GM23338 (cell line): ENCODE results near the gene HARS2. TPM values are rescaled to one million over a fixed set of nuclear protein-coding genes. Genes with fewer than 3 reads are reported as not detected.

ENCODE experiments used
- ATAC-seq: fragments of 200-7000 bp; cut with Tn5 transposase; 3 replicates; pipeline ENCODE4 v1.9.1; 2020
- DNase-seq: peaks from one replicate; pipeline ENCODE4 v3.0.0-alpha.2; 2015; ENCODE audit warnings: low spot score
- H2AFZ ChIP-seq: fragments of 200-600 bp; sonication (generic); 2 replicates; pipeline ENCODE4 v1.8.0; 2016; ENCODE audit warnings: antibody characterized with exemption, mild to moderate bottlenecking, moderate library complexity
- H3F3A ChIP-seq: fragments of 200-600 bp; sonication (generic); replicated peaks from 2 replicates; pipeline ENCODE4 v1.8.0; 2017; ENCODE audit warnings: antibody characterized with exemption, mixed run types, low read depth
- H3K27ac ChIP-seq: fragments of 200-600 bp; sonication (generic); 2 replicates; pipeline ENCODE4 v1.6.1; 2016; ENCODE audit warnings: low read depth
- H3K27me3 ChIP-seq: fragments of 200-600 bp; sonication (generic); 2 replicates; pipeline ENCODE4 v1.8.0; 2016; ENCODE audit warnings: mild to moderate bottlenecking, mixed run types, moderate library complexity; ENCODE audit not compliant: insufficient read depth
- H3K36me3 ChIP-seq: fragments of 200-600 bp; sonication (generic); 2 replicates; pipeline ENCODE4 v1.8.0; 2016; ENCODE audit warnings: mild to moderate bottlenecking; ENCODE audit not compliant: insufficient read depth
- H3K4me1 ChIP-seq: fragments of 200-600 bp; sonication (generic); 2 replicates; pipeline ENCODE4 v1.8.0; 2016; ENCODE audit warnings: mild to moderate bottlenecking, moderate library complexity; ENCODE audit not compliant: insufficient read depth
- H3K4me2 ChIP-seq: fragments of 200-600 bp; sonication (generic); 2 replicates; pipeline ENCODE4 v1.7.1; 2017; ENCODE audit warnings: mixed run types
- H3K4me3 ChIP-seq: fragments of 200-600 bp; sonication (generic); 2 replicates; pipeline ENCODE4 v1.6.1; 2016; ENCODE audit warnings: mixed run types
- H3K79me2 ChIP-seq: fragments of 200-600 bp; sonication (generic); replicated peaks from 2 replicates; pipeline ENCODE4 v1.8.0; 2017; ENCODE audit warnings: mild to moderate bottlenecking; ENCODE audit not compliant: insufficient read depth
- H3K9me2 ChIP-seq: fragments of 200-600 bp; sonication (generic); 2 replicates; pipeline ENCODE4 v1.8.0; 2017; ENCODE audit not compliant: insufficient read depth
- H4K20me1 ChIP-seq: fragments of 200-600 bp; sonication (generic); replicated peaks from 2 replicates; pipeline ENCODE4 v1.8.0; 2017; ENCODE audit warnings: mild to moderate bottlenecking; ENCODE audit not compliant: insufficient read depth
- H3K27ac Mint-ChIP-seq: 2 replicates; pipeline ENCODE4 v1.8.0; 2020; ENCODE audit warnings: inconsistent platforms, mild to moderate bottlenecking, moderate library complexity, mixed read lengths
- H3K27me3 Mint-ChIP-seq: 3 replicates; pipeline ENCODE4 v1.8.0; 2022; ENCODE audit warnings: low read depth, mild to moderate bottlenecking, moderate library complexity, mixed read lengths, inconsistent platforms; ENCODE audit not compliant: insufficient read depth, poor library complexity
- H3K36me3 Mint-ChIP-seq: 3 replicates; pipeline ENCODE4 v1.8.0; 2021; ENCODE audit warnings: low read depth, mild to moderate bottlenecking, inconsistent platforms, moderate library complexity, mixed read lengths
- H3K4me1 Mint-ChIP-seq: 3 replicates; pipeline ENCODE4 v1.8.0; 2020; ENCODE audit warnings: mild to moderate bottlenecking, inconsistent platforms, mixed read lengths
- H3K4me3 Mint-ChIP-seq: 3 replicates; pipeline ENCODE4 v1.8.0; 2021; ENCODE audit warnings: moderate library complexity, mild to moderate bottlenecking, inconsistent platforms, mixed read lengths
- H3K9me3 Mint-ChIP-seq: 3 replicates; pipeline ENCODE4 v1.8.0; 2020; ENCODE audit warnings: moderate library complexity, mild to moderate bottlenecking, inconsistent platforms, mixed read lengths
- CTCF ChIP-seq, 2 experiments: fragments of 200-600 bp in 1 of 2; sonication (generic) in 1 of 2; conservative IDR thresholded peaks; 2 replicates each; pipeline versions ENCODE4 v1.5.1 to v1.6.1; 2016 to 2017; ENCODE audit warnings: antibody characterized with exemption in 2 of 2, low read depth in 2 of 2, mild to moderate bottlenecking in 2 of 2, moderate library complexity in 1 of 2
- EZH2 ChIP-seq: fragments of 200-600 bp; sonication (generic); IDR thresholded peaks from one replicate; pipeline ENCODE4 v1.8.0; 2017; ENCODE audit warnings: antibody characterized with exemption, mild to moderate bottlenecking, low read depth; ENCODE audit not compliant: unreplicated experiment
- EZH2phosphoT487 ChIP-seq: fragments of 200-600 bp; sonication (generic); IDR thresholded peaks from one replicate; pipeline ENCODE4 v1.8.1; 2018; ENCODE audit warnings: antibody characterized with exemption; ENCODE audit not compliant: unreplicated experiment
- JUNB ChIP-seq: IDR thresholded peaks from one replicate; pipeline ENCODE4 v1.6.1; 2016; ENCODE audit warnings: antibody characterized with exemption; ENCODE audit not compliant: unreplicated experiment
- REST ChIP-seq: IDR thresholded peaks from one replicate; pipeline ENCODE4 v1.6.1; 2018; ENCODE audit warnings: antibody characterized with exemption; ENCODE audit not compliant: unreplicated experiment
- STAT1 ChIP-seq: IDR thresholded peaks from one replicate; pipeline ENCODE4 v1.6.1; 2016; ENCODE audit warnings: antibody characterized with exemption; ENCODE audit not compliant: unreplicated experiment
- ZNF114 ChIP-seq: fragments of 250-450 bp; sonication (Bioruptor Pico); IDR thresholded peaks from 2 replicates; pipeline ENCODE4 v1.5.0; 2020; ENCODE audit warnings: mild to moderate bottlenecking, moderate library complexity
- polyA plus RNA-seq: library from polyadenylated mRNA; unstranded; fragments of >200 nt; fragmentation: Nextera tagmentation; extraction: Ambion mirVana; gene quantifications from 2 replicates; pipeline ENCODE4 v1.2.1, GENCODE V29; 2016
- total RNA-seq: library from RNA; depleted of rRNA; stranded (reverse); fragments of >200 nt; shearing (Covaris generic); gene quantifications from 2 replicates; pipeline ENCODE4 v1.2.3, GENCODE V29; 2014

The HARS2 gene
- total and polyA plus RNA-seq, 2 experiments from 2014 or later, result 14.4 to 21.6 TPM

GRCh38 chr5:140678993-140679392 lies 12.3 kb upstream of the HARS2 start:
- Histone ChIP-seq H3K79me2 (no peaks in the 10 kb centered on the region), H4K20me1 (no peaks in the 10 kb centered on the region; the same call in 1 of the 2 replicates), H3K9me2 (no peaks in the 10 kb centered on the region), H3K27me3 (no peaks in the 10 kb centered on the region), H3F3A (peaks cover 5% of the 10 kb centered on the region; the same call in 1 of the 2 replicates), H3K4me1 (no peaks in the 10 kb centered on the region), H3K4me2 (no peak overlapping the region), H2AFZ (no peak overlapping the region), H3K27ac (no peak overlapping the region), H3K36me3 (peaks cover 11% of the 10 kb centered on the region), H3K4me3 (no peak overlapping the region)
- Mint-ChIP-seq H3K27ac (no peak overlapping the region), H3K9me3 (no peaks in the 10 kb centered on the region), H3K27me3 (no peaks in the 10 kb centered on the region), H3K4me3 (no peak overlapping the region), H3K4me1 (no peaks in the 10 kb centered on the region), H3K36me3 (peaks cover 59% of the 10 kb centered on the region)
- ATAC-seq, result no peak
- no peak for DNase-seq
- no peak for TF ChIP-seq ZNF114 (CRISPR knock-in tag)

GRCh38 chr5:140690376-140690932 lies 801 bp upstream of the HARS2 start:
- Mint-ChIP-seq H3K27ac (peak overlapping the region; percentile 90), H3K4me3 (peak overlapping the region; percentile 99), H3K9me3 (no peaks in the 10 kb centered on the region), H3K36me3 (peaks cover 22% of the 10 kb centered on the region), H3K27me3 (peaks cover 4% of the 10 kb centered on the region), H3K4me1 (peaks cover 6% of the 10 kb centered on the region; the same call in 1 of the 3 replicates)
- Histone ChIP-seq H3K27ac (no peak overlapping the region), H4K20me1 (no peaks in the 10 kb centered on the region), H3K4me1 (peaks cover 7% of the 10 kb centered on the region), H3K9me2 (no peaks in the 10 kb centered on the region), H3K27me3 (no peaks in the 10 kb centered on the region), H3K4me3 (peak overlapping the region; percentile 93), H2AFZ (peak overlapping the region; percentile 98), H3K36me3 (peaks cover 22% of the 10 kb centered on the region), H3F3A (peaks cover 2% of the 10 kb centered on the region; the same call in 1 of the 2 replicates), H3K4me2 (peak overlapping the region; percentile 84), H3K79me2 (peaks cover 43% of the 10 kb centered on the region)
- DNase-seq (no peak), ATAC-seq (no peak)
- TF ChIP-seq CTCF (conservative IDR thresholded peaks at IDR 0.05; ENCODE audit: low read depth in 2 of 2), result no peak
- TF ChIP-seq EZH2phosphoT487, result no peak
- TF ChIP-seq REST, result no peak
- TF ChIP-seq JUNB, result no peak
- TF ChIP-seq EZH2, result no peak
- no peak for TF ChIP-seq STAT1
